Measurements from ENCODE around the gene MAML2. TPM values are rescaled to one million over a fixed set of nuclear protein-coding genes. Genes with fewer than 3 reads are reported as not detected.

MAML2 gene
- total RNA-seq, 2 experiments from 2014 or later, result 11.8 to 12.5 TPM

DNA sequence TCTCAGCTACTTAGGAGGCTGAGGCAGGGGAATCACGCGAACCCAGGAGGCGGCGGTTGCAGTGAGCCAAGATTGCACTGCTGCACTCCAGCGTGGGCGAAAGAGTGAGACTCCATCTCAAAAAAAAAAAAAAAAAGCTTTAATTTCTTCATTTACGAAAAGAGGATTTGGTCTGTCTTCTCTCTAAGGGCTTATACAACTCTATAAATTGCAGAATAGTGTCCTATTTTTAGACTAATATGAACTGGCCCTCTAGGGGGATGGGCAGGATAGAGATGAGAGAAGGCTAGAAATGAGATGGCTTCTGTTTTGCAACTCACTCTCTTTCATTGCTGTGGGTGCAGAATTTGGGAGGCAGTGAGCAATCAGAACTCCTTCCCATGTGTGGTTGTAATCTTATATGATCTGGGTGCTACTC, 11.3 kb downstream of the MAML2 start:
- Mint-ChIP-seq H3K36me3 (ENCODE audit: low read depth) (peaks cover 44% of the 10 kb centered on the region), H3K27ac (peak overlapping the region; percentile 57), H3K27me3 (no peaks in the 10 kb centered on the region), H3K4me3 (no peak overlapping the region), H3K9me3 (no peaks in the 10 kb centered on the region), H3K4me1 (ENCODE audit: low read depth) (peaks cover 76% of the 10 kb centered on the region)
- no peak for DNase-seq
- intact Hi-C loops (cut with micrococcal nuclease), result no loop called here
- POLR2A ChIA-PET, result interaction anchor here (0.6 to 1.6 kb wide), 5 partner anchors 13 to 117 kb away, joined by 3 to 5 read pairs (median 3); no protein-coding TSS in a partner anchor
- TF ChIP-seq, protein P1, sequence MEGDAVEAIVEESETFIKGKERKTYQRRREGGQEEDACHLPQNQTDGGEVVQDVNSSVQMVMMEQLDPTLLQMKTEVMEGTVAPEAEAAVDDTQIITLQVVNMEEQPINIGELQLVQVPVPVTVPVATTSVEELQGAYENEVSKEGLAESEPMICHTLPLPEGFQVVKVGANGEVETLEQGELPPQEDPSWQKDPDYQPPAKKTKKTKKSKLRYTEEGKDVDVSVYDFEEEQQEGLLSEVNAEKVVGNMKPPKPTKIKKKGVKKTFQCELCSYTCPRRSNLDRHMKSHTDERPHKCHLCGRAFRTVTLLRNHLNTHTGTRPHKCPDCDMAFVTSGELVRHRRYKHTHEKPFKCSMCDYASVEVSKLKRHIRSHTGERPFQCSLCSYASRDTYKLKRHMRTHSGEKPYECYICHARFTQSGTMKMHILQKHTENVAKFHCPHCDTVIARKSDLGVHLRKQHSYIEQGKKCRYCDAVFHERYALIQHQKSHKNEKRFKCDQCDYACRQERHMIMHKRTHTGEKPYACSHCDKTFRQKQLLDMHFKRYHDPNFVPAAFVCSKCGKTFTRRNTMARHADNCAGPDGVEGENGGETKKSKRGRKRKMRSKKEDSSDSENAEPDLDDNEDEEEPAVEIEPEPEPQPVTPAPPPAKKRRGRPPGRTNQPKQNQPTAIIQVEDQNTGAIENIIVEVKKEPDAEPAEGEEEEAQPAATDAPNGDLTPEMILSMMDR (IDR thresholded peaks at IDR 0.05), result no peak
- no peak for ATAC-seq
- CTCF ChIA-PET, result interaction anchor here (0.8 to 4.1 kb wide), 4 partner anchors 10 to 143 kb away, joined by 3 to 26 read pairs (median 3); partner anchors contain the start of gene MAML2

DNA sequence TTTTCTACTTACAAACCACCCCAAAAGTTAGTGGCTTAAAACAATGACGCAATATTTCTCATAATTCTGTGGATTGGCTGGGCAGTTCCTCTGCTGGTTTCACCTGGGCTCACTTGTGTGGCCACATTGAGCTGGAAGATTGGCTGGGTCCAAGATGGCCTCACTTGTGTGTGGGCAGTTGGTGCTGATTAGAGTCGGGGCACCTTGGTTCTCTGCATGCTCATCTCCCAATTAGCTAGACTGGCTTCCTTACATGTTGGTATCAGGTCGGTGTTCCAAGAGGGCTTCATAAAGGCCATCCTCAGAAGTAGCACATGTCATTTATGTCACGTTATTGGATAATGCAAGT, 12.5 kb downstream of the MAML2 start:
- DNase-seq (no peak), ATAC-seq (no peak)
- H3K27me3 Mint-ChIP-seq, result no peaks in the 10 kb centered on the region
- no peaks in the 10 kb centered on the region for H3K9me3 Mint-ChIP-seq
- CTCF ChIA-PET, result interaction anchor here (0.7 to 4.1 kb wide), 2 partner anchors 12 to 64 kb away, joined by 3 to 26 read pairs; partner anchors contain the start of gene MAML2
- H3K36me3 Mint-ChIP-seq (ENCODE audit: low read depth), result peaks cover 41% of the 10 kb centered on the region
- TF ChIP-seq, protein P1 (IDR thresholded peaks at IDR 0.05), result no peak
- intact Hi-C loops (cut with micrococcal nuclease), result no loop called here
- H3K27ac Mint-ChIP-seq, result peak overlapping the region; percentile 79
- H3K4me3 Mint-ChIP-seq, result no peak overlapping the region
- POLR2A ChIA-PET, result interaction anchor here (1.0 kb wide), 2 partner anchors 8 to 10 kb away, joined by 3 to 4 read pairs; no protein-coding TSS in a partner anchor
- H3K4me1 Mint-ChIP-seq (ENCODE audit: low read depth), result peaks cover 76% of the 10 kb centered on the region

DNA sequence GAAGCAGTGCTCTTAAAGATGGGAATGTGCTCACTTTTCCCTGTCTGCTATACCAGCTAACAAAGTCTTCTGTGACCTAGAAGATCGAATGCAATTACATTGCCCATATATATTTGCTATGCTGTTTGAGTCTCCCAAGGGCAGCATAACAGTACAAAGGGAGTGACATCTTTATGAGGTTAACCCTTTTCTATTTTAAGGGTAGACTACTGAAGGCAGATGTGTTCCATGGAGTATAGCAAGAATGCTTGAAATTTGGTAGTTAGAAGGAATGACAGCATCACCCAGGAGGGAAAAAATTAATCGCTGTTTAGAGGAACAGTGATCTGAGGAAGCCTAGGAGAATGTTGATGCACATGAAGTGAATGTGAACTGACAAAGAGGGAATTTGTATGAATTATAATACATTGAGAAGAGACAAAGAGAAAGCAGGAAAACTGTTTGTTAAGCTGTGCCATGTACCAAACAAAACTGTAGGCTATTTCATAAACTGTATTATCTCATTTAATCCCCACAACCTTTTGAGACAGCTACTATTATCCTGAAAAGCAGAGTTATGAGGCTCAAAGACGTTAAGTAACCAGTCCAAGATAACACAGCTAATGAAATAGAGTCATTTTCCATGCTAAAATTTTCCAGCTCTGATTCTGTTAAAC, 13.0 kb downstream of the MAML2 start:
- intact Hi-C loops (cut with micrococcal nuclease), result no loop called here
- ATAC-seq (peak; percentile 29), DNase-seq (no peak)
- Mint-ChIP-seq H3K27me3 (no peaks in the 10 kb centered on the region), H3K4me3 (no peak overlapping the region), H3K36me3 (ENCODE audit: low read depth) (peaks cover 40% of the 10 kb centered on the region), H3K27ac (peak overlapping the region; percentile 79), H3K9me3 (no peaks in the 10 kb centered on the region), H3K4me1 (ENCODE audit: low read depth) (peaks cover 77% of the 10 kb centered on the region)
- TF ChIP-seq, protein P1 (IDR thresholded peaks at IDR 0.05), result no peak
- CTCF ChIA-PET, result interaction anchor here (0.7 to 4.1 kb wide), 2 partner anchors 12 to 64 kb away, joined by 3 to 26 read pairs; partner anchors contain the start of gene MAML2
- POLR2A ChIA-PET, result interaction anchor here (1.0 kb wide), 2 partner anchors 7 to 10 kb away, joined by 3 to 4 read pairs; no protein-coding TSS in a partner anchor

DNA sequence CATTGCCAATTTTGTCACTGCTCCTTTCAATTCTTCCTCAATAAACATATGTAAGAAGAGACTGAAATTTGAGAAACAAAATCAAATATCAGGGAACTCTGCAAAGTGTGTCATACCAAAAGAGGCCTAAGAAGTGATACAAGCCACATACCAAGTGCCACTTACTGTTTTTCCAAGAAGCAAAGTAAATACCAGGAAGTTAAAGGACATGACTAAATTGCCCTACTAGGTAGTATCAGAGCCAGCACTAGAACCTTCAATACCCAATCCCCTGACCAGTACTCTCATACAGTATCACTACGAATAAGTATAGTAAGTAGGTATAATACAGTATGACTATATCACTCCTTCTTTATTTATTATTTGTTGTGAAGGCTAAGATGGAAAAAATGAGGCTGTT, 13.6 kb downstream of the MAML2 start:
- H3K4me1 Mint-ChIP-seq (ENCODE audit: low read depth), result peaks cover 77% of the 10 kb centered on the region
- no peak for DNase-seq

More for the DNA sequence above, 13.6 kb downstream of the MAML2 start:
- ATAC-seq, result peak; percentile 90
- Mint-ChIP-seq H3K9me3 (no peaks in the 10 kb centered on the region), H3K4me3 (peak overlapping the region; percentile 16), H3K36me3 (ENCODE audit: low read depth) (peaks cover 35% of the 10 kb centered on the region), H3K27me3 (no peaks in the 10 kb centered on the region), H3K27ac (peak overlapping the region; percentile 79)
- CTCF ChIA-PET, result interaction anchor here (1.3 to 4.1 kb wide), 3 partner anchors 8 to 47 kb away, joined by 3 to 26 read pairs (median 6); partner anchors contain the start of gene MAML2
- intact Hi-C loops (cut with micrococcal nuclease), result no loop called here
- TF ChIP-seq, protein P1 (IDR thresholded peaks at IDR 0.05), result no peak
- POLR2A ChIA-PET, result no interaction called here

Data from activated CD8-positive, alpha-beta T cell treated with anti-CD3 and anti-CD28 coated beads for 36 hours (primary cell).